Neural progenitor cell (in vitro differentiated cells): ENCODE measurements around the gene APCDD1L.

Source experiments
- EZH2 ChIP-seq: fragments of 200-600 bp; sonication (generic); IDR thresholded peaks from 2 replicates; pipeline ENCODE4 v1.6.1; 2017; ENCODE audit warnings: antibody characterized with exemption, mild to moderate bottlenecking, moderate library complexity
- EZH2phosphoT487 ChIP-seq: fragments of 200-600 bp; sonication (generic); IDR thresholded peaks from 2 replicates; pipeline ENCODE4 v1.6.1; 2017; ENCODE audit warnings: antibody characterized with exemption
- TF ChIP-seq, protein P1 (sequence below): fragments of 200-600 bp; sonication (generic); IDR thresholded peaks from 2 replicates; pipeline ENCODE4 v1.5.1; 2017; ENCODE audit warnings: antibody characterized with exemption, mild to moderate bottlenecking

DNA sequence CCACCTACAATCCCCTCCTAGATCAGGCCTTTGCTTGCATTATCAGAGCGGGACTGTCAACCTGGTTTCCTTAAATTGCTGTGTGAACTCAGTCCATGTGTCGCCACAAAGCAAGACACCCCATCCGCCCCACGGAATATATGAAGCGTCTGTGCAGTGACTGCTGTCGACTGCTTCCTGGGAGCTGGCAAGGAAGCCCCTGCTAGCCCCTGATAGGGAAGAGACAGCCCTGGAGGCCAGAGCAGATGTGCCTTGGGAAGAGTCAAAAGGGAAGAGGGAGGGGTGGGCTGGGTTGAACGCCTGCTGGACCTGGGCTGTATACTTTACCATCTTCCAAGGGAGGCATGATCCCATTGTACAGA lies 44.1 kb upstream of the APCDD1L start:
- TF ChIP-seq, protein P1, sequence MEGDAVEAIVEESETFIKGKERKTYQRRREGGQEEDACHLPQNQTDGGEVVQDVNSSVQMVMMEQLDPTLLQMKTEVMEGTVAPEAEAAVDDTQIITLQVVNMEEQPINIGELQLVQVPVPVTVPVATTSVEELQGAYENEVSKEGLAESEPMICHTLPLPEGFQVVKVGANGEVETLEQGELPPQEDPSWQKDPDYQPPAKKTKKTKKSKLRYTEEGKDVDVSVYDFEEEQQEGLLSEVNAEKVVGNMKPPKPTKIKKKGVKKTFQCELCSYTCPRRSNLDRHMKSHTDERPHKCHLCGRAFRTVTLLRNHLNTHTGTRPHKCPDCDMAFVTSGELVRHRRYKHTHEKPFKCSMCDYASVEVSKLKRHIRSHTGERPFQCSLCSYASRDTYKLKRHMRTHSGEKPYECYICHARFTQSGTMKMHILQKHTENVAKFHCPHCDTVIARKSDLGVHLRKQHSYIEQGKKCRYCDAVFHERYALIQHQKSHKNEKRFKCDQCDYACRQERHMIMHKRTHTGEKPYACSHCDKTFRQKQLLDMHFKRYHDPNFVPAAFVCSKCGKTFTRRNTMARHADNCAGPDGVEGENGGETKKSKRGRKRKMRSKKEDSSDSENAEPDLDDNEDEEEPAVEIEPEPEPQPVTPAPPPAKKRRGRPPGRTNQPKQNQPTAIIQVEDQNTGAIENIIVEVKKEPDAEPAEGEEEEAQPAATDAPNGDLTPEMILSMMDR: no peak
- TF ChIP-seq EZH2: no peak
- TF ChIP-seq EZH2phosphoT487: no peak
